ENCODE measurements around the gene CREB3L2.

The CREB3L2 gene

DNA sequence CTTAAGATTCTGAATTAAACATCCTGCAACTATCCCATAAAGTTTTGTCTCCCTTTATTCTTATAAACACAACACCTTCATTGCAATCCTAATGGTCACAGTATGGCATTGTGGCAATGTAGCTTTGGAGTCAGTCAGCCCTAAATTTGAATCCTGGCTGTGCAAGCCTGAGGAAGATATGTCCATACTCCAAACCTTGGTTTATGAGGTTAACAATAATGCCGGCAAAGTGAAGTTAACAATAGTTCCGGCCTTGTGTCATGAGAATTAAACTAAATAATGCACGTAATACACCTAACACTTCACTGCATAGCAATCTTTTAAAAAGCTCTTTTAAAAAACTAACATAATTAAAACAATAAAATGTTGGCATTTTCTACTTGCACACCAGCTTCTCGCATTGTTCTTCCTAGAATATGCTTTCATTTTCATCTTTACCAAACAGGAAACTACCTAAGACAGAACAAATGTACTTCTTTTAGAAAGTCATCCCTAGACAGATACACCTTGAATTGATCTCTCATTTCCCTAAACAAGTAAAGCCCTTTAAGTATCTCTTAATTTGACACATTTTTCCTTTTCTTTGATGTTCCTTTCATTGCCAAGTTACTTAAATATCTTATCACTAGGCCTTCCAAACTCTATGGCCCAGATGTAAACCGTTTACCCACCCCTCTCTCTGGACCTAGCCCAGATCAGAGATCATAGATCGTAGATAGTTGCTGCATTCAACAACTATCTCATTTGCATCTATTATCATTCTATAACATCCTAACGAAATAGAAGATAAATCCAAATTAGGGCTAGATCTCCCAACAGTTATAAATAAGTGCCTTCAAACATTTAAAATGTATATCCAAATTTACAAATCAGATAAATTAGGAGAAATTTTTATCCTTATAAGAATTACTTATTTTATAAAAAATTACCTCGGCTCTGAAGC is 66.7 kb downstream of the CREB3L2 start:
- H3K27me3 ChIP-seq = no peaks in the 10 kb centered on the region
- H3K4me1 ChIP-seq = peaks cover 15% of the 10 kb centered on the region
- TF ChIP-seq, protein P1, sequence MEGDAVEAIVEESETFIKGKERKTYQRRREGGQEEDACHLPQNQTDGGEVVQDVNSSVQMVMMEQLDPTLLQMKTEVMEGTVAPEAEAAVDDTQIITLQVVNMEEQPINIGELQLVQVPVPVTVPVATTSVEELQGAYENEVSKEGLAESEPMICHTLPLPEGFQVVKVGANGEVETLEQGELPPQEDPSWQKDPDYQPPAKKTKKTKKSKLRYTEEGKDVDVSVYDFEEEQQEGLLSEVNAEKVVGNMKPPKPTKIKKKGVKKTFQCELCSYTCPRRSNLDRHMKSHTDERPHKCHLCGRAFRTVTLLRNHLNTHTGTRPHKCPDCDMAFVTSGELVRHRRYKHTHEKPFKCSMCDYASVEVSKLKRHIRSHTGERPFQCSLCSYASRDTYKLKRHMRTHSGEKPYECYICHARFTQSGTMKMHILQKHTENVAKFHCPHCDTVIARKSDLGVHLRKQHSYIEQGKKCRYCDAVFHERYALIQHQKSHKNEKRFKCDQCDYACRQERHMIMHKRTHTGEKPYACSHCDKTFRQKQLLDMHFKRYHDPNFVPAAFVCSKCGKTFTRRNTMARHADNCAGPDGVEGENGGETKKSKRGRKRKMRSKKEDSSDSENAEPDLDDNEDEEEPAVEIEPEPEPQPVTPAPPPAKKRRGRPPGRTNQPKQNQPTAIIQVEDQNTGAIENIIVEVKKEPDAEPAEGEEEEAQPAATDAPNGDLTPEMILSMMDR (IDR thresholded peaks at IDR 0.05; ENCODE audit: low read depth, low read length) = no peak
- DNase-seq = no peak
- no peaks in the 10 kb centered on the region for H3K36me3 ChIP-seq
- no peaks in the 10 kb centered on the region for H3K9me3 ChIP-seq
- no peak overlapping the region for H3K4me3 ChIP-seq (ENCODE audit: low read depth, low read length)

DNA sequence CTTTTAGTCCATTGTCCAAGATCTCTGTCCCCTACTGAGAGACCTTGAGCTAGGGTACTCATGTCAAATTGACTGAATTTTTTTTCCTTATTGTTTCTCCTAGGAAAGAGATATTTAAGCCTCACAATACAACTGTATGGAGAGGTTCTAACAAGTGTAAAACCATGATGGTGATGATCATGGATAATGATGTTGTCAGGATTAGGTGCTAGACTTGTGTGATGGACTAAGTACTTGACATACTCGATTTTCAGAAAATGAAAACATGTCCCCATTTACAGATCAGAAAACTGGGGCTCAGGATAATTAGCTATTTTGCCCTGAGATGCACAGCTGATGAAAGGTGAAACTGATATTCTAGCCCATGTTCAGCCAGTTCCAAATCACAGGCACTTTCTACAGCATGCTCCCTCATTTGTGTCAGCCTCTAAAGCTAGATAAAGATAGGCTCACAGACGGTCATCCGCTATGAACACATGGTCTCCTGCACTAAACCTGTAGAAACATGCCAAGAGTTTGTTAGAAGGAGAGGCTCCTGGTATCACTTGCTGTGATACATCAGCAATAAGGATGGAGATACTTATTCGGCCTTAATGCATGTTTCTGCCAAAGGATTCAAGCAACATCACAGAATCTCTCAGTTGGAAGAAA is 67.6 kb downstream of the CREB3L2 start:
- Histone ChIP-seq H3K9me3 (no peaks in the 10 kb centered on the region), H3K4me1 (peaks cover 15% of the 10 kb centered on the region), H3K4me3 (ENCODE audit: low read depth, low read length) (no peak overlapping the region), H3K27me3 (no peaks in the 10 kb centered on the region), H3K36me3 (no peaks in the 10 kb centered on the region)
- TF ChIP-seq, protein P1 (IDR thresholded peaks at IDR 0.05; ENCODE audit: low read depth, low read length) = no peak
- no peak for DNase-seq

DNA sequence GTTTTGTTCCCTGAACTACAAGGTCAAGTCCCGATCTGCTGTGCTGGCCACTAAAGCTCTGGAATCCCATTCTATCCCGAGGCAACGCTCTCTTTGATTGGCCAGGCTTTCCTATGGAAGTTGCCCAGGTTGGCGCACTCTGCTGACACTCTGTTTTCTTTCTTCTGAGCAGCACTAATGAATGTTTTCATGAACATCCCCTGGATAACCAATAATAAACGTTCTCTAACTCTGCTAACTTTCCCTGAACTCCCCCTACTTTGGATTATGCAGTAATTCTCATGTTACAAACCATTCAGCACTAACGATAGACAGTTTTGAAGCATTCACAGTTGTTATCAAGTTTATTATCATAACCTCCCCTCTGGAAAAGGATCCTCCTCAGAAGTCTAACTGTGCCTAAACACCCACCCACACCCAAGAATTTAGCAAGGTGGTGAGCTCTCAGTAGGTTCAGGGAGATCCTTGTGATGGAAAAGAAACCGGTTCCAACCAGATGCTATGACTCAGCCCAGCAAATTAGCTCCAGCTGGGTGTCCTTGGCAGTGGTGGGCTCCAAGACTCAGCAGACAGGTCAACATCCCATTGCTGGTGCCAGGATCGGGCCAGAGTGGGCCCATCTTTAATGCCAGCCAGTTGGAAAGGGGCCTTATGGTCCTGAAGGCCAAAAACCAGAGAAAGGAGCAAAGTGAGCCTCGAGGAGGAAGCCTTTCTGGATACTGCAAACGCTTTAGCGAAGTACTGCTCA is 68.4 kb downstream of the CREB3L2 start:
- Histone ChIP-seq H3K27me3 (no peaks in the 10 kb centered on the region), H3K36me3 (no peaks in the 10 kb centered on the region), H3K4me3 (ENCODE audit: low read depth, low read length) (peak overlapping the region; percentile 8; the same call in 1 of the 2 replicates), H3K9me3 (no peaks in the 10 kb centered on the region), H3K4me1 (peaks cover 15% of the 10 kb centered on the region)
- TF ChIP-seq, protein P1 (IDR thresholded peaks at IDR 0.05; ENCODE audit: low read depth, low read length) = no peak
- DNase-seq = peak; percentile 49

DNA sequence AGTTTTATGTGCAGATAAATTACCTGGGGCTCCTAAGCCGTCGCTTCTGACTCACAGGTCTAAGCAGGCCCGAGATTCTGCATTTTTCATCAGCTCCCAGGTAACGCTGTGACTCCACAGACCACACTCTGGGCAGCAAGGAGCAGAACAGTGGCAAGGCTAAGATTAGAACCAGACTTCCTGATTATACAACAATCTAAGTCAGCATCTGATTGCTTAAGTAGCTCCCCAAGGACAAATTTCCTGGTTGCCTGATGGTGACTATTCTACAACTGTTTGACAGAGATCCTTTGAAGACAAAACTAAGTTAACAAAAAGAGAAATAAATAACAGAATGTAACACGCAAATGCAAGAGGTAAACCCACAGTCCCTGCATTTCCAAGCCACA is 69.0 kb downstream of the CREB3L2 start:
- no peaks in the 10 kb centered on the region for H3K9me3 ChIP-seq
- no peaks in the 10 kb centered on the region for H3K36me3 ChIP-seq
- H3K4me3 ChIP-seq (ENCODE audit: low read depth, low read length) = peak overlapping the region; percentile 8; the same call in 1 of the 2 replicates
- peak; percentile 33 for DNase-seq
- TF ChIP-seq, protein P1 (IDR thresholded peaks at IDR 0.05; ENCODE audit: low read depth, low read length) = no peak
- H3K27me3 ChIP-seq = no peaks in the 10 kb centered on the region
- H3K4me1 ChIP-seq = peaks cover 15% of the 10 kb centered on the region

DNA sequence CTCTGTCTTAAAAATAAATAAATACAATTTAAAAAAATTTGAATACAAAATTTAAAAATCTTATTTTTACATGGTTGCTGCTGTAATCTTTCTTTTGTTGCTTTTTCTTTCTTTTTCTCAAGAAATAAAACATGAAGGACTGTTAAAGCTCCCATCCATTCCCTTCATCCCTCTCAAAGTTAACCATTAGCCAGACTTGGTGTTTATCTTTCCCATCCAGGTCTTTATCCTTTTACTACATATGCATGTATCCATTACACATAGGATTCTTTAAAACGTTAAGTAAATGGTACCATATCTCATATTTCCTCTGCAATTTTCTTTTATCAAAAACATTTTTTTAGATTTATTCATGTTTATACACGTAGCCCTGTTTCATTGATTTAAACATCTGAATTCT is 70.1 kb downstream of the CREB3L2 start:
- no peak for DNase-seq
- Histone ChIP-seq H3K4me1 (peaks cover 15% of the 10 kb centered on the region), H3K4me3 (ENCODE audit: low read depth, low read length) (no peak overlapping the region), H3K36me3 (no peaks in the 10 kb centered on the region; the same call in 1 of the 2 replicates), H3K9me3 (no peaks in the 10 kb centered on the region), H3K27me3 (no peaks in the 10 kb centered on the region)
- TF ChIP-seq, protein P1 (IDR thresholded peaks at IDR 0.05; ENCODE audit: low read depth, low read length) = no peak
